NT2/D1 (cell line): Measurements from ENCODE around the gene KSR1.
"Not testable (repeated sequence)": the region's sequence is repeated elsewhere in the genome, so short reads cannot be mapped to it uniquely, and the experiment has no call there.

Experiments
- DNase-seq: peaks from one replicate; pipeline ENCODE4 v3.0.0-alpha.2; 2011; ENCODE audit warnings: low read depth, low spot score
- H3K27me3 ChIP-seq: 2 replicates; pipeline ENCODE4 v1.6.0; 2011; ENCODE audit warnings: mild to moderate bottlenecking; ENCODE audit not compliant: insufficient read length, insufficient read depth
- H3K36me3 ChIP-seq: 2 replicates; pipeline ENCODE4 v1.6.1; 2011; ENCODE audit warnings: mild to moderate bottlenecking, low read length, mixed read lengths; ENCODE audit not compliant: insufficient read depth, insufficient read length
- H3K4me1 ChIP-seq: 2 replicates; pipeline ENCODE4 v1.5.1; 2011; ENCODE audit not compliant: insufficient read depth, insufficient read length
- H3K4me3 ChIP-seq: 2 replicates; pipeline ENCODE4 v1.5.1; 2011; ENCODE audit warnings: low read depth; ENCODE audit not compliant: insufficient read length
- H3K9ac ChIP-seq: 2 replicates; pipeline ENCODE4 v1.6.0; 2011; ENCODE audit warnings: low read depth; ENCODE audit not compliant: insufficient read length
- H3K9me3 ChIP-seq: 2 replicates; pipeline ENCODE4 v1.5.1; 2011; ENCODE audit warnings: mild to moderate bottlenecking, low read length; ENCODE audit not compliant: insufficient read depth
- SUZ12 ChIP-seq: IDR thresholded peaks from 2 replicates; pipeline ENCODE4 v1.6.1; 2011; ENCODE audit not compliant: insufficient read length, insufficient read depth; ENCODE audit errors: extremely low read depth
- YY1 ChIP-seq: IDR thresholded peaks from 2 replicates; pipeline ENCODE4 v1.6.1; 2011; ENCODE audit not compliant: insufficient read length, insufficient read depth
- ZNF274 ChIP-seq: IDR thresholded peaks from 2 replicates; pipeline ENCODE4 v1.6.1; 2011; ENCODE audit warnings: mild to moderate bottlenecking, low read depth, low read length

KSR1 gene

GRCh38 chr17:27428781-27429505 lies 27.3 kb upstream of the KSR1 start:
- Histone ChIP-seq H3K4me1 (no peaks in the 10 kb centered on the region), H3K9ac (no peak overlapping the region), H3K9me3 (no peaks in the 10 kb centered on the region), H3K27me3 (no peaks in the 10 kb centered on the region), H3K36me3 (no peaks in the 10 kb centered on the region), H3K4me3 (no peak overlapping the region)
- no peak for DNase-seq
- TF ChIP-seq SUZ12 (no peak), YY1 (no peak), ZNF274 (no peak)

- no peaks in the 10 kb centered on the region for H3K9me3 ChIP-seq
- no peak for TF ChIP-seq ZNF274
- no peak for TF ChIP-seq SUZ12
- TF ChIP-seq YY1 = no peak
- H3K4me1 ChIP-seq = no peaks in the 10 kb centered on the region
- no peak overlapping the region for H3K9ac ChIP-seq
- no peak for DNase-seq
- H3K27me3 ChIP-seq = no peaks in the 10 kb centered on the region
- no peak overlapping the region for H3K4me3 ChIP-seq
- no peaks in the 10 kb centered on the region for H3K36me3 ChIP-seq
These were observed 26.4 kb upstream of the KSR1 start for GRCh38 chr17:27429666-27430382.

GRCh38 chr17:27430383-27430840 lies 25.8 kb upstream of the KSR1 start:
- H3K4me1 ChIP-seq = no peaks in the 10 kb centered on the region
- no peak overlapping the region for H3K9ac ChIP-seq
- no peak for TF ChIP-seq YY1
- no peak for TF ChIP-seq SUZ12
- TF ChIP-seq ZNF274 = no peak
- DNase-seq = no peak
- no peaks in the 10 kb centered on the region for H3K27me3 ChIP-seq
- no peaks in the 10 kb centered on the region for H3K9me3 ChIP-seq
- H3K4me3 ChIP-seq = no peak overlapping the region
- H3K36me3 ChIP-seq = no peaks in the 10 kb centered on the region

GRCh38 chr17:27430882-27431491 lies 25.3 kb upstream of the KSR1 start:
- TF ChIP-seq ZNF274 (no peak), YY1 (no peak), SUZ12 (no peak)
- DNase-seq = peak; percentile 23
- Histone ChIP-seq H3K36me3 (no peaks in the 10 kb centered on the region), H3K27me3 (no peaks in the 10 kb centered on the region), H3K4me1 (no peaks in the 10 kb centered on the region), H3K4me3 (no peak overlapping the region), H3K9me3 (no peaks in the 10 kb centered on the region), H3K9ac (no peak overlapping the region)

GRCh38 chr17:27433521-27433920 lies 22.7 kb upstream of the KSR1 start:
- H3K27me3 ChIP-seq = no peaks in the 10 kb centered on the region
- DNase-seq = no peak
- H3K36me3 ChIP-seq = no peaks in the 10 kb centered on the region
- no peaks in the 10 kb centered on the region for H3K9me3 ChIP-seq
- no peak overlapping the region for H3K9ac ChIP-seq
- H3K4me1 ChIP-seq = no peaks in the 10 kb centered on the region
- H3K4me3 ChIP-seq = no peak overlapping the region
- TF ChIP-seq ZNF274 = no peak

GRCh38 chr17:27435431-27436070 lies 20.7 kb upstream of the KSR1 start:
- not testable (repeated sequence) for H3K9ac ChIP-seq, H3K4me3 ChIP-seq, H3K27me3 ChIP-seq, DNase-seq, H3K36me3 ChIP-seq, H3K9me3 ChIP-seq, H3K4me1 ChIP-seq

GRCh38 chr17:27438348-27438998 lies 17.8 kb upstream of the KSR1 start:
- TF ChIP-seq SUZ12 = no peak
- no peak for TF ChIP-seq ZNF274
- TF ChIP-seq YY1 = no peak
- Histone ChIP-seq H3K36me3 (no peaks in the 10 kb centered on the region), H3K27me3 (no peaks in the 10 kb centered on the region), H3K9ac (no peak overlapping the region), H3K9me3 (no peaks in the 10 kb centered on the region), H3K4me1 (no peaks in the 10 kb centered on the region), H3K4me3 (no peak overlapping the region)
- DNase-seq = no peak
